ENCODE results near the gene PSMB8.
"Not testable (repeated sequence)": the region's sequence is repeated elsewhere in the genome, so short reads cannot be mapped to it uniquely, and the experiment has no call there.

Gene PSMB8

GRCh38 chr6:32885698-32886286 is 41.9 kb upstream of the PSMB8 start:
- H3K27ac ChIP-seq (ENCODE audit: insufficient read depth in 1 of 2, low read depth in 1 of 2, low read length in 2 of 2, poor library complexity in 1 of 2, severe bottlenecking in 2 of 2), result no peak overlapping the region
- peaks cover 0 to 1% (median 0%) of the 10 kb centered on the region in 5 experiments for H3K9me3 ChIP-seq (ENCODE audit: control extremely low read depth in 1 of 5, control insufficient read depth in 4 of 5, insufficient read depth in 2 of 5, low read depth in 1 of 5, low read length in 4 of 5)
- H3K4me3 ChIP-seq (ENCODE audit: control insufficient read depth in 1 of 7, extremely low read depth in 1 of 7, insufficient read depth in 4 of 7, low read depth in 2 of 7, low read length in 6 of 7), result no peak overlapping the region
- peak; percentile 80 to 92 (median 86) for DNase-seq
- peaks cover 0 to 3% (median 0%) of the 10 kb centered on the region in 5 experiments for H3K27me3 ChIP-seq (replicated peaks in 2 of 5; ENCODE audit: control insufficient read depth in 4 of 5, insufficient read depth in 5 of 5, low read length in 4 of 5)
- ChIA-PET CTCF (interaction anchor here (0.6 to 8.6 kb wide), 22 partner anchors 9 to 196 kb away, joined by 3 to 97 read pairs (median 4); partner anchors contain the start of genes HLA-DMA, HLA-DMB and TAP2), POLR2A (interaction anchor here (0.7 kb wide), 1 partner anchor 33 kb away, joined by 5 read pairs; no protein-coding TSS in a partner anchor)
- no CpG with 5 or more reads among the region's 4 CpGs for whole genome bisulfite sequencing (ENCODE audit: insufficient coverage)
- peaks cover 0 to 2% (median 0%) of the 10 kb centered on the region in 4 experiments for H3K4me1 ChIP-seq (ENCODE audit: control extremely low read depth in 1 of 4, control insufficient read depth in 4 of 4, insufficient read depth in 4 of 4, low read length in 3 of 4)
- no peaks in the 10 kb centered on the region for H3K36me3 ChIP-seq (ENCODE audit: control insufficient read depth in 4 of 4, insufficient read depth in 4 of 4, low read length in 3 of 4)

- POLR2A ChIA-PET, result no interaction called here
- H3K36me3 ChIP-seq (ENCODE audit: control insufficient read depth in 4 of 4, insufficient read depth in 4 of 4, low read length in 3 of 4), result no peaks in the 10 kb centered on the region
- CTCF ChIA-PET, result interaction anchor here (0.9 to 8.6 kb wide), 6 partner anchors 50 to 365 kb away, joined by 3 to 97 read pairs (median 6); partner anchors contain the start of gene HLA-DMA
- peaks cover 0 to 21% (median 2%) of the 10 kb centered on the region in 5 experiments for H3K27me3 ChIP-seq (replicated peaks in 2 of 5; ENCODE audit: control insufficient read depth in 4 of 5, insufficient read depth in 5 of 5, low read length in 4 of 5)
- no peak overlapping the region for H3K4me3 ChIP-seq (ENCODE audit: control insufficient read depth in 1 of 7, extremely low read depth in 1 of 7, insufficient read depth in 4 of 7, low read depth in 2 of 7, low read length in 6 of 7)
- no peak for DNase-seq
- WGBS (ENCODE audit: insufficient coverage), result 86% methylated on average over 5 of the region's 5 CpGs
- peaks cover 0 to 1% (median 0%) of the 10 kb centered on the region in 4 experiments for H3K4me1 ChIP-seq (ENCODE audit: control extremely low read depth in 1 of 4, control insufficient read depth in 4 of 4, insufficient read depth in 4 of 4, low read length in 3 of 4)
- no peak overlapping the region for H3K27ac ChIP-seq (ENCODE audit: insufficient read depth in 1 of 2, low read depth in 1 of 2, low read length in 2 of 2, poor library complexity in 1 of 2, severe bottlenecking in 2 of 2)
- peaks cover 0 to 1% (median 0%) of the 10 kb centered on the region in 5 experiments for H3K9me3 ChIP-seq (ENCODE audit: control extremely low read depth in 1 of 5, control insufficient read depth in 4 of 5, insufficient read depth in 2 of 5, low read depth in 1 of 5, low read length in 4 of 5)
Measured at GRCh38 chr6:32883789-32884188, 39.9 kb upstream of the PSMB8 start.

GRCh38 chr6:32882879-32883250 is 39.0 kb upstream of the PSMB8 start:
- POLR2A ChIA-PET, result no interaction called here
- Histone ChIP-seq H3K27ac (ENCODE audit: insufficient read depth in 1 of 2, low read depth in 1 of 2, low read length in 2 of 2, poor library complexity in 1 of 2, severe bottlenecking in 2 of 2) (no peak overlapping the region), H3K9me3 (ENCODE audit: control extremely low read depth in 1 of 5, control insufficient read depth in 4 of 5, insufficient read depth in 2 of 5, low read depth in 1 of 5, low read length in 4 of 5) (peaks cover 0 to 1% (median 0%) of the 10 kb centered on the region in 5 experiments), H3K27me3 (replicated peaks in 2 of 5; ENCODE audit: control insufficient read depth in 4 of 5, insufficient read depth in 5 of 5, low read length in 4 of 5) (peaks cover 0 to 21% (median 2%) of the 10 kb centered on the region in 5 experiments), H3K36me3 (ENCODE audit: control insufficient read depth in 4 of 4, insufficient read depth in 4 of 4, low read length in 3 of 4) (no peaks in the 10 kb centered on the region), H3K4me3 (ENCODE audit: control insufficient read depth in 1 of 7, extremely low read depth in 1 of 7, insufficient read depth in 4 of 7, low read depth in 2 of 7, low read length in 6 of 7) (no peak overlapping the region), H3K4me1 (ENCODE audit: control extremely low read depth in 1 of 4, control insufficient read depth in 4 of 4, insufficient read depth in 4 of 4, low read length in 3 of 4) (peaks cover 0 to 1% (median 0%) of the 10 kb centered on the region in 4 experiments)
- no peak for DNase-seq
- CTCF ChIA-PET, result interaction anchor here (1.2 to 8.6 kb wide), 8 partner anchors 11 to 106 kb away, joined by 4 to 97 read pairs (median 5); partner anchors contain the start of gene HLA-DMA
- WGBS (ENCODE audit: insufficient coverage), result 86% methylated on average over 1 of the region's 1 CpG

GRCh38 chr6:32880962-32881361 is 37.1 kb upstream of the PSMB8 start:
- CTCF ChIA-PET, result interaction anchor here (0.7 to 8.6 kb wide), 4 partner anchors 32 to 118 kb away, joined by 3 to 97 read pairs (median 4); no protein-coding TSS in a partner anchor
- H3K27ac ChIP-seq (ENCODE audit: insufficient read depth in 1 of 2, low read depth in 1 of 2, low read length in 2 of 2, poor library complexity in 1 of 2, severe bottlenecking in 2 of 2); DNase-seq; H3K36me3 ChIP-seq (ENCODE audit: control insufficient read depth in 4 of 4, insufficient read depth in 4 of 4, low read length in 3 of 4); POLR2A ChIA-PET; H3K9me3 ChIP-seq (ENCODE audit: control extremely low read depth in 1 of 5, control insufficient read depth in 4 of 5, insufficient read depth in 2 of 5, low read depth in 1 of 5, low read length in 4 of 5); H3K4me1 ChIP-seq (ENCODE audit: control extremely low read depth in 1 of 4, control insufficient read depth in 4 of 4, insufficient read depth in 4 of 4, low read length in 3 of 4); H3K4me3 ChIP-seq (ENCODE audit: control insufficient read depth in 1 of 7, extremely low read depth in 1 of 7, insufficient read depth in 4 of 7, low read depth in 2 of 7, low read length in 6 of 7): not testable (repeated sequence)
- WGBS (ENCODE audit: insufficient coverage), result 80% methylated on average over 2 of the region's 3 CpGs
- peaks cover 2 to 23% (median 2%) of the 10 kb centered on the region in 5 experiments for H3K27me3 ChIP-seq (replicated peaks in 2 of 5; ENCODE audit: control insufficient read depth in 4 of 5, insufficient read depth in 5 of 5, low read length in 4 of 5)

- WGBS (ENCODE audit: insufficient coverage), result 52% methylated on average over 35 of the region's 35 CpGs
- Histone ChIP-seq H3K27ac (ENCODE audit: insufficient read depth in 1 of 2, low read depth in 1 of 2, low read length in 2 of 2, poor library complexity in 1 of 2, severe bottlenecking in 2 of 2) (no peak overlapping the region), H3K36me3 (ENCODE audit: control insufficient read depth in 4 of 4, insufficient read depth in 4 of 4, low read length in 3 of 4) (no peaks in the 10 kb centered on the region), H3K9me3 (ENCODE audit: control extremely low read depth in 1 of 5, control insufficient read depth in 4 of 5, insufficient read depth in 2 of 5, low read depth in 1 of 5, low read length in 4 of 5) (peaks cover 0 to 1% (median 0%) of the 10 kb centered on the region in 5 experiments), H3K27me3 (replicated peaks in 2 of 5; ENCODE audit: control insufficient read depth in 4 of 5, insufficient read depth in 5 of 5, low read length in 4 of 5) (peaks cover 2 to 23% (median 2%) of the 10 kb centered on the region in 5 experiments), H3K4me1 (ENCODE audit: control extremely low read depth in 1 of 4, control insufficient read depth in 4 of 4, insufficient read depth in 4 of 4, low read length in 3 of 4) (peaks cover 0 to 1% (median 0%) of the 10 kb centered on the region in 4 experiments), H3K4me3 (ENCODE audit: control insufficient read depth in 1 of 7, extremely low read depth in 1 of 7, insufficient read depth in 4 of 7, low read depth in 2 of 7, low read length in 6 of 7) (peak overlapping the region in 1 of 7 experiments; percentile 29)
- CTCF ChIA-PET, result interaction anchor here (0.8 to 2.5 kb wide), 9 partner anchors 9 to 130 kb away, joined by 3 to 9 read pairs (median 4); partner anchors contain the start of gene TAP2
- POLR2A ChIA-PET, result interaction anchor here (0.6 kb wide), 1 partner anchor 148 kb away, joined by 4 read pairs; no protein-coding TSS in a partner anchor
- no peak for DNase-seq
Measured at GRCh38 chr6:32879691-32880090, 35.8 kb upstream of the PSMB8 start.

- Histone ChIP-seq H3K27ac (ENCODE audit: insufficient read depth in 1 of 2, low read depth in 1 of 2, low read length in 2 of 2, poor library complexity in 1 of 2, severe bottlenecking in 2 of 2) (no peak overlapping the region), H3K9me3 (ENCODE audit: control extremely low read depth in 1 of 5, control insufficient read depth in 4 of 5, insufficient read depth in 2 of 5, low read depth in 1 of 5, low read length in 4 of 5) (no peaks in the 10 kb centered on the region), H3K4me3 (ENCODE audit: control insufficient read depth in 1 of 7, extremely low read depth in 1 of 7, insufficient read depth in 4 of 7, low read depth in 2 of 7, low read length in 6 of 7) (no peak overlapping the region), H3K4me1 (ENCODE audit: control extremely low read depth in 1 of 4, control insufficient read depth in 4 of 4, insufficient read depth in 4 of 4, low read length in 3 of 4) (peaks cover 0 to 1% (median 0%) of the 10 kb centered on the region in 4 experiments), H3K36me3 (ENCODE audit: control insufficient read depth in 4 of 4, insufficient read depth in 4 of 4, low read length in 3 of 4) (no peaks in the 10 kb centered on the region), H3K27me3 (replicated peaks in 2 of 5; ENCODE audit: control insufficient read depth in 4 of 5, insufficient read depth in 5 of 5, low read length in 4 of 5) (peaks cover 2 to 23% (median 2%) of the 10 kb centered on the region in 5 experiments)
- no peak for DNase-seq
- WGBS (ENCODE audit: insufficient coverage), result 90% methylated on average over 2 of the region's 2 CpGs
- ChIA-PET CTCF (interaction anchor here (1.4 to 1.8 kb wide), 3 partner anchors 8 to 109 kb away, joined by 4 to 9 read pairs (median 5); partner anchors contain the start of gene TAP2), POLR2A (no interaction called here)
Measured at GRCh38 chr6:32876603-32877002, 32.8 kb upstream of the PSMB8 start.

- no CpG with 5 or more reads among the region's 1 CpG for WGBS (ENCODE audit: insufficient coverage)
- CTCF ChIA-PET, result interaction anchor here (0.6 to 2.5 kb wide), 2 partner anchors 35 to 38 kb away, joined by 3 to 10 read pairs; partner anchors contain the start of gene TAP2
Measured at GRCh38 chr6:32873947-32874346, 30.1 kb upstream of the PSMB8 start.

More at GRCh38 chr6:32873947-32874346, 30.1 kb upstream of the PSMB8 start:
- POLR2A ChIA-PET; H3K4me3 ChIP-seq (ENCODE audit: control insufficient read depth in 1 of 7, extremely low read depth in 1 of 7, insufficient read depth in 4 of 7, low read depth in 2 of 7, low read length in 6 of 7); H3K4me1 ChIP-seq (ENCODE audit: control extremely low read depth in 1 of 4, control insufficient read depth in 4 of 4, insufficient read depth in 4 of 4, low read length in 3 of 4); H3K9me3 ChIP-seq (ENCODE audit: control extremely low read depth in 1 of 5, control insufficient read depth in 4 of 5, insufficient read depth in 2 of 5, low read depth in 1 of 5, low read length in 4 of 5); DNase-seq; H3K36me3 ChIP-seq (ENCODE audit: control insufficient read depth in 4 of 4, insufficient read depth in 4 of 4, low read length in 3 of 4); H3K27ac ChIP-seq (ENCODE audit: insufficient read depth in 1 of 2, low read depth in 1 of 2, low read length in 2 of 2, poor library complexity in 1 of 2, severe bottlenecking in 2 of 2); H3K27me3 ChIP-seq (replicated peaks in 2 of 5; ENCODE audit: control insufficient read depth in 4 of 5, insufficient read depth in 5 of 5, low read length in 4 of 5): not testable (repeated sequence)
